Prostate gland (tissue), 2 donors: ENCODE results near the gene GAL3ST1. TPM values are rescaled to one million over a fixed set of nuclear protein-coding genes. Genes with fewer than 3 reads are reported as not detected.

Source experiments
- DNase-seq: peaks from one replicate; pipeline ENCODE4 v3.0.0-alpha.2; 2019; ENCODE audit warnings: low spot score
- H3K27ac ChIP-seq, 2 donors: fragments of 200-600 bp; sonication (generic); 2 replicates each; pipeline ENCODE4 v1.5.1; 2017 to 2019
- H3K27me3 ChIP-seq: fragments of 200-600 bp; sonication (generic); replicated peaks from 2 replicates; pipeline ENCODE4 v1.5.1; 2019; ENCODE audit not compliant: insufficient read depth
- H3K36me3 ChIP-seq, 2 donors: fragments of 200-600 bp; sonication (generic); 1 replicate in 1 of 2; 2 replicates in 1 of 2; pipeline versions ENCODE4 v1.5.1 to v1.8.1; 2017 to 2019
- H3K4me1 ChIP-seq: fragments of 200-600 bp; sonication (generic); replicated peaks from 2 replicates; pipeline ENCODE4 v1.5.1; 2019
- H3K4me3 ChIP-seq, 2 donors: fragments of 200-600 bp; sonication (generic); 2 replicates each; pipeline ENCODE4 v1.5.1; 2017 to 2019
- H3K9me3 ChIP-seq: fragments of 200-600 bp; sonication (generic); 2 replicates; pipeline ENCODE4 v1.5.1; 2017
- POLR2A ChIP-seq: fragments of 450-650 bp; IDR thresholded peaks from one replicate; pipeline ENCODE4 v1.6.1; 2016; ENCODE audit warnings: antibody characterized with exemption, mild to moderate bottlenecking
- POLR2AphosphoS5 ChIP-seq: sonication (generic); formaldehyde crosslinking; IDR thresholded peaks from one replicate; pipeline ENCODE4 v1.6.1; 2017; ENCODE audit warnings: antibody characterized with exemption
- WGBS: methylation state at CpG from one replicate; pipeline ENCODE4 v1.1.5; 2018; 5-methylcytosine and 5-hydroxymethylcytosine counted together
- intact Hi-C: fragments of 100-400 bp; cut with DNase I; formaldehyde crosslinking; loops from one replicate; pipeline ENCODE4 v1.14.2; 2022
- total RNA-seq, 2 donors: library from RNA; depleted of rRNA; stranded (reverse); fragments of >200 nt; gene quantifications; one replicate each; pipeline ENCODE4 v1.1.0, GENCODE V29; 2016
- TF ChIP-seq, protein P1 (sequence below), 4 experiments: fragments of 200-600 bp in 2 of 4; fragments of 450-650 bp in 2 of 4; sonication (generic) in 2 of 4; IDR thresholded peaks; 1 replicate in 3 of 4; 2 replicates in 1 of 4; pipeline ENCODE4 v1.5.1; 2016 to 2019; ENCODE audit warnings: antibody characterized with exemption in 4 of 4, mild to moderate bottlenecking in 2 of 4, moderate library complexity in 2 of 4

GAL3ST1 gene
- total RNA-seq, 2 donors from 2014 or later, result 1.1 to 9.7 TPM

DNA sequence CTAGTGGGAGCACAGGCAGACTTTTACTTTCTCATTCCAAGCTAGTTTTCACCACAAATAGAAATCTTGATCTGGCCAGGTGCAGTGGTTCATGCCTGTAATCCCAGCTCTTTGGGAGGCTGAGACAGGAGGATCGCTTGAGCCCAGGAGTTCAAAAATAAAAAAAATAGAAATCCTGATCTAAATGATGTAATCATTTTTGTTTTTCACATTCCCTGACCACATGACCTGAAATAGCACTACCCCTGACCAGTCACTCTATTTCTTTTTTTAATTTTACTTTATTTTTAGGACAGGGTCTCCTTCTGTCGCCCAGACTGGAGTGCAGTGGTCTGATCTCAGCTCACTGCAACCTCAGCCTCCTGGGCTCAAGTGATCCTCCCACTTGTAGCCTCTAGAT, 30.3 kb upstream of the GAL3ST1 start:
- Histone ChIP-seq H3K4me3 (no peak overlapping the region), H3K4me1 (no peaks in the 10 kb centered on the region), H3K36me3 (no peaks in the 10 kb centered on the region), H3K9me3 (no peaks in the 10 kb centered on the region), H3K27ac (no peak overlapping the region), H3K27me3 (no peaks in the 10 kb centered on the region)
- DNase-seq, result no peak
- WGBS, result 92% methylated on average over 2 of the region's 2 CpGs
- intact Hi-C loops, result no loop called here
- TF ChIP-seq POLR2A, result no peak
- no peak for TF ChIP-seq POLR2AphosphoS5
- TF ChIP-seq, protein P1, sequence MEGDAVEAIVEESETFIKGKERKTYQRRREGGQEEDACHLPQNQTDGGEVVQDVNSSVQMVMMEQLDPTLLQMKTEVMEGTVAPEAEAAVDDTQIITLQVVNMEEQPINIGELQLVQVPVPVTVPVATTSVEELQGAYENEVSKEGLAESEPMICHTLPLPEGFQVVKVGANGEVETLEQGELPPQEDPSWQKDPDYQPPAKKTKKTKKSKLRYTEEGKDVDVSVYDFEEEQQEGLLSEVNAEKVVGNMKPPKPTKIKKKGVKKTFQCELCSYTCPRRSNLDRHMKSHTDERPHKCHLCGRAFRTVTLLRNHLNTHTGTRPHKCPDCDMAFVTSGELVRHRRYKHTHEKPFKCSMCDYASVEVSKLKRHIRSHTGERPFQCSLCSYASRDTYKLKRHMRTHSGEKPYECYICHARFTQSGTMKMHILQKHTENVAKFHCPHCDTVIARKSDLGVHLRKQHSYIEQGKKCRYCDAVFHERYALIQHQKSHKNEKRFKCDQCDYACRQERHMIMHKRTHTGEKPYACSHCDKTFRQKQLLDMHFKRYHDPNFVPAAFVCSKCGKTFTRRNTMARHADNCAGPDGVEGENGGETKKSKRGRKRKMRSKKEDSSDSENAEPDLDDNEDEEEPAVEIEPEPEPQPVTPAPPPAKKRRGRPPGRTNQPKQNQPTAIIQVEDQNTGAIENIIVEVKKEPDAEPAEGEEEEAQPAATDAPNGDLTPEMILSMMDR (IDR thresholded peaks at IDR 0.05), result no peak

DNA sequence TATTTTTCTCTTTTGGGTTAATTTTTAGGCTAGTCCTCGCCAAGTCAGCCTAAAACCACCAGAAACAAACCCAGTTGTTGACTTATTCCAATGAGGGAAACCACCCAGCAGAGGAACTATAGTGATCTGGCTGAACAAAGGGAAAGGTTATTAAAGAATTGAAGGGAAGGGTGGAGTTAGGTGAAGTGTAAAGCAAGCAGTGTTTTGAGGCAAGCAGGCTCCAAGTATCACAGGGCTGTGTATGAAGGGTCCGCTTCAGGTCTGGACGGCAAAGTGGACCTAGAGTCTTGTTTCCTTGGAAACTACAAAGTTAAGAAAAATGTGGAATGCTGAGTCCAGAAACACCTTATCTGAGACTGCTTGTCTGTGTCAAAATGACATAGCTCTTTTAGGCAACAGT, 29.3 kb upstream of the GAL3ST1 start:
- DNase-seq, result no peak
- no peaks in the 10 kb centered on the region for H3K4me1 ChIP-seq
- TF ChIP-seq, protein P1 (IDR thresholded peaks at IDR 0.05), result no peak
- TF ChIP-seq POLR2AphosphoS5 (no peak), POLR2A (no peak)
- no peaks in the 10 kb centered on the region for H3K36me3 ChIP-seq
- 77% methylated on average over 3 of the region's 3 CpGs for WGBS
- no peak overlapping the region for H3K27ac ChIP-seq
- no peaks in the 10 kb centered on the region for H3K9me3 ChIP-seq
- no peaks in the 10 kb centered on the region for H3K27me3 ChIP-seq
- no peak overlapping the region for H3K4me3 ChIP-seq
- intact Hi-C loops, result no loop called here

DNA sequence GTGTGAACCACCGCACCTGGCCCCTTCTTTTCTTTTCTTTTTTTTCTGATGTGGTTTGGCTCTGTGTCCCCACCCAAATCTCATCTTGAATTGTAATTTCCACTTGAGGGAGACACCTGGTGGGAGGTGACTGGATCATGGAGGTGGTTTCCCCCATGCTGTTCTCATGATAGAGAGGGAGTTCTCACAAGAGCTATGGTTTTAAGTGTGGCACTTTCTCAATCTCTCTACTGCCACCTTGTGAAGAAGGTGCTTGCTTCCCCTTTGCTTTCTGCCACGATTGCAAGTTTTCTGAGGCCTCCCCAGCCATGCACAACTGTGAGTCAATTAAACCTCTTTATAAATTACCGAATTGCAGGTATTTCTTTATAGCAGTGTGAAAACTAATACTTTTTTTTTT, 27.6 kb upstream of the GAL3ST1 start:
- H3K27me3 ChIP-seq, result no peaks in the 10 kb centered on the region
- H3K4me3 ChIP-seq, result no peak overlapping the region
- no peaks in the 10 kb centered on the region for H3K9me3 ChIP-seq
- no peak for DNase-seq
- WGBS, result 55% methylated on average over 3 of the region's 3 CpGs
- TF ChIP-seq, protein P1 (IDR thresholded peaks at IDR 0.05), result peak in 1 of 4 experiments; percentile 33
- no peak for TF ChIP-seq POLR2AphosphoS5
- H3K27ac ChIP-seq, result no peak overlapping the region
- no peaks in the 10 kb centered on the region for H3K4me1 ChIP-seq
- H3K36me3 ChIP-seq, result no peaks in the 10 kb centered on the region
- intact Hi-C loops, result no loop called here

DNA sequence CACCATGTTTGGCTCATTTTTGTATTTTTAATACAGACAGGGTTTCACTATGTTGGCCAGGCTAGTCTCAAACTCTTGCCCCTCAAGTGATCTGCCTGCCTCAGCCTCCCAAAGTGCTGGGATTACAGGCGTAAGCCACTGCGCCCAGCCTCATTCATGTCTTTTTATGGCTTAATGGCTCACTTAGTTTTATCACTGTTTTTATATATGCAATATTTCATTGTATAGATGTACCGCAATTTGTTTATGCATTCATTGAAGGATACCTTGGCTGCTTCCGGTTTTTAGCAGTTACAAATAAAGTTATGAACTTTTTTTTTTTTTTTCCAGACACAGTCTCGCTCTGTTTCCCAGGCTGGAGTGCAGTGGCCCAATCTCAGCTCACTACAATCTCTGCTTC, 27.0 kb upstream of the GAL3ST1 start:
- WGBS, result 64% methylated on average over 5 of the region's 5 CpGs
- intact Hi-C loops, result no loop called here
- DNase-seq, result no peak

DNA sequence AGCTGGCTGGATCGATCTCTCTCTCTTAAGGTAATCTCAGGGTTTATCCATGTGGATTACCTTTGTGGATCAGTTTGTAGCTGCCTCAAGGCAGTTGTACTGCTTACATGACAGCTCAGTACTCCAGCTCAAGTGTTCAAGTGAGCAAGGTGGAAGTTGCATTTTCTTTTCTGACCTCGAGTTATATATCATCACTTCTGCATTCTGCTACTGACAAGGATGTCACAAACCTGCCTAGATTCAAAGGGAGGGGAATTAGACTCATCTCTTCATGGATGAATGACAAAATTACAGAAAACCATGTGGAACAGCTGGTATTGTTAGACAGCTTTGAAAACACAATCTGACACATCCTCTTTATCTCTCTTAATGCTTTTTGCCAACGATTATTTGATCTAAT, 26.5 kb upstream of the GAL3ST1 start:
- Histone ChIP-seq H3K27me3 (no peaks in the 10 kb centered on the region), H3K9me3 (no peaks in the 10 kb centered on the region), H3K27ac (no peak overlapping the region), H3K36me3 (no peaks in the 10 kb centered on the region), H3K4me1 (no peaks in the 10 kb centered on the region), H3K4me3 (no peak overlapping the region)
- intact Hi-C loops, result no loop called here
- TF ChIP-seq POLR2A (no peak), POLR2AphosphoS5 (no peak)
- TF ChIP-seq, protein P1 (IDR thresholded peaks at IDR 0.05), result no peak
- 72% methylated on average over 3 of the region's 3 CpGs for WGBS
- DNase-seq, result no peak

More for the DNA sequence above, 27.0 kb upstream of the GAL3ST1 start:
- TF ChIP-seq POLR2AphosphoS5 (no peak), POLR2A (no peak)
- TF ChIP-seq, protein P1 (IDR thresholded peaks at IDR 0.05), result no peak
- Histone ChIP-seq H3K36me3 (no peaks in the 10 kb centered on the region), H3K9me3 (no peaks in the 10 kb centered on the region), H3K27me3 (no peaks in the 10 kb centered on the region), H3K4me1 (no peaks in the 10 kb centered on the region), H3K4me3 (no peak overlapping the region), H3K27ac (no peak overlapping the region)
